ENCODE data around the gene GPR62.
A peak's percentile ranks its signal among the peaks of the same experiment; 100 is the strongest.

GPR62 gene

DNA sequence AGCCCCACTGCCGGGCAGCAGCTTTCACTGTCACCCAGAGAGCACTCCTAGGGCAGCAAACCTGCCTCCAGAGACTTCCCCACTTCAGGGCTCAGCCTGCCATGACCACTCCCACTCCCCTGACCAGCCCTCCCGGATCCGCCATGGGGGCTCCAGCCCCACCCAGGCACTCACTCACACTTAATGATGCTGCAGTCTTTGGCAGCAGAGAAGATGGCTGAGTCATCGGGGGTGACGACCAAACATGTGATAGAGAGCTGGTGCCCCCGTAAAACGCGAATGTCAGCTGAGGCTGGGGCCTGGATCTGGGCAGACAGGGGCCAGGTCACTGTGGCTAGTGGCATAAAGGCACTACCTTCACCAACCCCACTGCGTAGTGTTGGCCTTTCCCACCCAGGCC is 18.2 kb upstream of the GPR62 start:
- no peak overlapping the region for H3K4me3 ChIP-seq (ENCODE audit: low read length)
- no peak for DNase-seq (ENCODE audit: low read depth, low spot score)

DNA sequence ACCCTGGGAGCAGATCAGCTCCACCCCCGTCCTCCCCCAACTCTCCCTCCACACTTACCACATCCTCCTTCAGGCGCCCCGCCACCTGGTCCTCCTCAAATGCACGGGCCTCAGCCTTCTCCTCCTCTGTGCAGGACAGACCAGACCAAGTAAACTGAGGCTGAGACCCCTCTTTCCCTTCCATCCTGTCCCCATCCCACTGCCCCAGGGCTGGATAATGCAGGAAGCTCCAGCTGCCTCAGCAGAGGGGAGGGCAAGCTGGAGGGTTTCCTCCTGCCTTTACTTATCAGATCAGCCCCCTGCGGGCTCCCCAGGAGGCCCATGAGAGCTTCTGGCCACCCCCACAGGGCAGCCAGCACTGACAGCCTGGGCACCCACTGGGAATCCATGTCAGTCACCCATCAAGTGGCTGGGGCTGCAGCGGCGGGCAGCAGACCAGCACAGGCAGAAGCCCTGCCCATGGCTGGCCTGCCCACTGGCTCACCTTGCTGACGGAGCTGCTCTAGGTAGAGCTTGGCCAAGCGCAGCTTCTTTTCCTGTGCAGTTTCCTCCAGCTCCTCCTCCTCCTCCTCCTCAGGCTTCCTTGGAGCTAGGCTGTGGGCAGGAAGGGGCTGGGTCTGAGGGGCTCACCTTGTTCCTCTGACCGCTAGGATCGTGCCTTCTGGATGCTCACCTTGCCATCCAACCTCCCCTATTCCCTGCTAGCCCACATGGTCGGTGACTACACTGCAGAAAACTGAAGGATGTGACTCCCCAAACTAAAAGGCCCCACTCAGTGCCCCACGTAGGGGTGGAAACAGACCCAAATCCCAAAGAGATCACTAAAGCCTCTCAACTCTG is 17.4 kb upstream of the GPR62 start:
- DNase-seq (ENCODE audit: low read depth, low spot score) = no peak
- no peak overlapping the region for H3K4me3 ChIP-seq (ENCODE audit: low read length)

DNA sequence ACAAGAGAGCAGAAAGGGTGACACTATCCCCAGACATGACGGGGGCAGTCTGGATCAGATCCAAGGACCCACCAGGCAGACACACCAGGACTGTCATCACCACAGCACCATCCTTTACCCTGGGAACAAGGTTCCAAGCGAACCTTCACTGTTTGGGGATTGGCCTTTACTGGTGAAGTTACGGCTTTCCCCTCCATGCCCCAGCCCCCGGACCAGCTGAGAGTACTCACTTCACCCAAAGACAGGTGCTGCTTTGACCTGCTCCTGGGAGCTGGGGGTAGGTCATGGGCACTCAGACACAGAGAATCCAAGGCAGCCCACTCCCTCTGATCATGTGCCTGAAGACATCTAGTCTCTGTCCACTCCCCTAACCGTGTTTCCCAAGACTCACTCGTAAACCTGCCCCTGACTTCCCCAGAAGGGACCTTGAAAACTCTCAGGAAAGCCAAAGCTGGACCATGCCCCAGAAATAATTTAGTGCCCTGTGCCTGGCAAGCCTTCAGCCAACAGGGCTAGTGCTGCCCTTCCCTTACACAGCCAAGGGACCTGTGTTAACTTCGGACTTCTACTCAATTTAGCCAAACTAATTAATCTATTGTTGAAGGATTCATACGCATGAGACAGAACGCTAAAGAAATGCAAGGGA is 16.3 kb upstream of the GPR62 start:
- no peak for DNase-seq (ENCODE audit: low read depth, low spot score)
- no peak overlapping the region for H3K4me3 ChIP-seq (ENCODE audit: low read length)

DNA sequence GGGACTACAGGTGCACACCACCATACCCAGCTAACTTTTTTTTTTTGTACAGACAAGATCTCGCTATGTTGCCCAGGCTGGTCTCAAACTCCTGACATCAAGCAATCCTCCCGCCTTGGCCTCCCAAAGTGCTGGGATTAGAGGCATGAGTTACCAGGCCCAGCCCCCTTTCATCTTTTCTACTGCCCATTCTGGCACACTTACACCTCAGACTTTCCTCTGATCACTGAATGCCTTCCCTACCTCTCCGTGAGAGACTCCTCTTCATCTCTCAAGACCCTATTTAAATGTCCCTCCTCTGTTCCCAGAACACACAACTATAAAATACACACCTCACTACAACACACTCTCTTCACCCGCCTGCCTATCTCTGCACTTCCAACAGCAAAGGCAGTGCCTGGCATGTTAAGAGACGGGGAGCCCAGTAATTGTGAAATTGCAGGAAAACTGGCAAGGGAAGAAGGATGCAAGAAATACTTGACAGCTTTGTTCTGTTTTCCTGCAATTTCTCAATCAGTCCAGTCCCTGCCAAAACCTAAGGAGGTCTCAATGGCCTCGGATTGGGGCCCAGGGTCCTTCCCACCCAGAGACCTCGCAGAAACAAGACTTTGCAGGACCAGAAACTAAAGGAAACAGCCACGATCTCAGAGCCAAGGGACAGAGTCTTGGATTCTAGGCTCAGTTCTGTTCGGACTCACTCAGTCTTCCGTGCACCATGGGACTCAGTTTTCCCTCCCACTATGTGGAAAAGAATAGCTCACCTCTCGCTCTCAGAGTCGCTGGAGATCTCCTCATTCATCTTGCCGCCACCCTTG is 14.3 kb upstream of the GPR62 start:
- peak overlapping the region; percentile 88 for H3K4me3 ChIP-seq (ENCODE audit: low read length)
- DNase-seq (ENCODE audit: low read depth, low spot score) = no peak

DNA sequence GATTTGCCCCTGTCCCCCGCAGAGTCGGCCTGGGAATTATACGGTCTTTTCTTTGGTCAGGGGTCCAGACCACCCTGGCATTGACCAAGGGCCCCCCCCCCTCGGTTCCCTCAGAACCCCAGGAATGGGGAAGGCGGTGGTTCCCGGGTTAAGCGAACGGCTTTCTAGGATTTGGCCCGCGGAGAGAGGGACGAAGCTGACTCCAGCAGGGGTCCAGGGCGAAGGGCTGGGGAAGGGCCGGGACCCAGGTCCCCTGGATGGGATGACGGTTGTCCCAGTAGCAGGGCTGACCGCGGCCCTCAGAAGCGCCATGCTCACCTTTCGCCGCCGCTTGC is 13.8 kb upstream of the GPR62 start:
- DNase-seq (ENCODE audit: low read depth, low spot score) = no peak
- H3K4me3 ChIP-seq (ENCODE audit: low read length) = peak overlapping the region; percentile 88

DNA sequence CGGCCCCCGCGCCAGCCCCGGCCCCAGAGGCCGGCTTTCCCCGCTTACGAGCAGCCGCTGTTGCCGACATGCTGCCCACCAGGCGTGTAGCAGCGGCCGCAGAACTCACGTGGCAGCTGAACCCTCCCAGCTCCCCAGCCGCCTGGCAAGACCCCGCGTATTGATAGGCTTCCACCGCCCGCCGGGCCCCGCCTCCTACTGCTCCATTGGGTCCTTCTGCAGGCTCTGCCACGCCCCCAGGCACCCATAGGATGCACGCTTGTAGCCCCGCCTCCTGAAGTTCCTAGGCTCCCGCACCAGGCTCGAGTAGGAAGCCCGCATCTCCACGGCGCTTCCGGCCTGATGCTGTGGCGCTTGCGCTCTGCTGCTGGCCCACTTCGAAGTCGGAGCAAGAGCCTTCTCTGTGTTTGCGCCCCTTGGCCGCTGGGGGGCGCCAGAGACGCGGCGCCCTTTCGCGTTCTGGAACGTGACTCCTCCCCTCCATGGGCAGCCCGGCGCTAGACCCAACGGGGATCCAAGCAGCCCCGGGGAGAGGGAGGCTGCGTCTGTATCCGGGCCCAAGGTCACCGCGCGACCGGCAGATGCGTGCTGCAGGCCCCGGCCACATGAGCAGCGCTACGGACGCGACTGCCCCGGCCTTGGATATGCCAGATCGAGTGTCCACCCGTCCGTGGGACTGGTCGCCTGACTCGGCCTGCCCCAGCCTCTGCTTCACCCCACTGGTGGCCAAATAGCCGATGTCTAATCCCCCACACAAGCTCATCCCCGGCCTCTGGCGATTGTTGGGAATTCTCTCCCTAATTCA is 13.2 kb upstream of the GPR62 start, which contains the start of the genes PARP3 and RRP9:
PARP3 (plus strand) TSS at position 566 of the 805 bp plus-strand sequence. CDS start 993 bp downstream, outside the sequence.
RRP9 (minus strand) TSS at position 107 of the 805 bp plus-strand sequence; CDS start at position 70, 37 bp downstream.
- peak; percentile 99 for DNase-seq (ENCODE audit: low read depth, low spot score)

DNA sequence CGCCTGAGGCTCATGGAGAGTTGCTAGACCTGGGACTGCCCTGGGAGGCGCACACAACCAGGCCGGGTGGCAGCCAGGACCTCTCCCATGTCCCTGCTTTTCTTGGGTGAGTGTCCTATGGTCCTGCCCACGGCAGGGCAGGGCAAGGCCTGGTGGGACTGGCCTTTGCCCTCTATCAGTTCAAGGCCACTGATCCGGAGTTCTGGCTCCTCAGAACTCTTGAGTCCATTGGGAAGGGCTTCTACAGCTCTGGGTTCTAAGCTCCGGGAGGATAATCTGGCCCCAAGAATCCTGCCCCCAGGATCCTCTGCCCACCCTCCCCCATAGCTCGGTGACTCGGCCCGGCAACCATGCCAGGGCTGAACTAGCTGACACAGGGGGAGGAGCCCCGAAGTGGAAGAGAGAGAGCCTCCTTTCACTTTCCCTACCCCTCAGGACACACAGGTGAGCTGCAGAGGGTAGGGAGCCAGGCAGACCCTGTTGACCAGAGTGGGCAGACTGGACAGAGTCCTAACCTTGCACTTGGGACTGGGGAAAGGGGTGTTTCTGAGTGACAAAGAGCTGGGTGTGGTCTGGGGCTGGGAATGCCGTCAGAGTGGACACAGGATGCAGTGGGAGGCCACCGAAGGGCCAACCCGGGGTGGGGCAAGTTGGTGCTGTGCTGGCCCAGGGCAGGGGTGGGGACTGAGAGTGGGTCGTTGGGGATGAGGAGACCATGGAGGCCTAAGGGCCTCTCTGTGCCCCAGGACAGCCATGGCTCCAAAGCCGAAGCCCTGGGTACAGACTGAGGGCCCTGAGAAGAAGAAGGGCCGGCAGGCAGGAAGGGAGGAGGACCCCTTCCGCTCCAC is 12.4 kb upstream of the GPR62 start:
- H3K4me3 ChIP-seq (ENCODE audit: low read length) = peak overlapping the region; percentile 84
- DNase-seq (ENCODE audit: low read depth, low spot score) = no peak

More for the DNA sequence above, 13.2 kb upstream of the GPR62 start, which contains the start of the genes PARP3 and RRP9:
- H3K4me3 ChIP-seq (ENCODE audit: low read length) = peak within 1 kb of the TSS; percentile 88

DNA sequence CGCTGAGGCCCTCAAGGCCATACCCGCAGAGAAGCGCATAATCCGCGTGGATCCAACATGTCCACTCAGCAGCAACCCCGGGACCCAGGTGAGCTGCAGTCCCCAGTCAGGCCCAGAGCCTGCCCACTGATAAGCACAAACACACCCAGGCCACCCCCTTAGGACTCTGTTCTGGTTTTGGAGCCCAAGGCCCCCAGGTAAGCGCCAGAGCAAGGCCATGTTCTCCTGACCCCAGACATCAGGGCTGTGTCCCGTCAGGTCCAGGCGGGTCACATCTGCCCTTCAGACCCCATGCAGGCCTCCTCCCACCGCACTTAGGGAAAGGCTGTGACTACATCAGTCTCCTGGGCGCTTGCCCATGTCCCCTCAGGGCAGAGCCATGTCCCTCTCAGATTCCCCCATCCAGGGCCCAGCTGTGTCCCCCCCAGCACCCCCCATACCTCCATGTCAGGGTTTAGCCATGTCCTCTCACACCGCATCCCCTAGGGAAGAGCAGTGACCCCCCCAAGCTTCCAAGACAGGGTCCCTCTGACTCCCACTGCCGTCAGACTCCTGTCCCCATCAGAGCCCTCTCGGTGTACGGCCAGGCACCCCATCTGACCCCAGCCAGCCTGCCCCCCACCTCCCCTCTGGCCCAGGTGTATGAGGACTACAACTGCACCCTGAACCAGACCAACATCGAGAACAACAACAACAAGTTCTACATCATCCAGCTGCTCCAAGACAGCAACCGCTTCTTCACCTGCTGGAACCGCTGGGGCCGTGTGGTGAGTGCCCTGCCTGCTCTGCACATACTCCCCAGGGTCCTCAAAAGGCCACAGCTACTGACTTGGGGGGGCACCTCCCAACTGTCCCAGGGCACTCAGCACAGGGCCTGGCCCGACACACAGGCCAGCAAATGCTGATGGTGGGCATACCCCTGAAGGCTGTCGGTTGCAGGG is 11.5 kb upstream of the GPR62 start:
- no peak for DNase-seq (ENCODE audit: low read depth, low spot score)
- H3K4me3 ChIP-seq (ENCODE audit: low read length) = no peak overlapping the region

DNA sequence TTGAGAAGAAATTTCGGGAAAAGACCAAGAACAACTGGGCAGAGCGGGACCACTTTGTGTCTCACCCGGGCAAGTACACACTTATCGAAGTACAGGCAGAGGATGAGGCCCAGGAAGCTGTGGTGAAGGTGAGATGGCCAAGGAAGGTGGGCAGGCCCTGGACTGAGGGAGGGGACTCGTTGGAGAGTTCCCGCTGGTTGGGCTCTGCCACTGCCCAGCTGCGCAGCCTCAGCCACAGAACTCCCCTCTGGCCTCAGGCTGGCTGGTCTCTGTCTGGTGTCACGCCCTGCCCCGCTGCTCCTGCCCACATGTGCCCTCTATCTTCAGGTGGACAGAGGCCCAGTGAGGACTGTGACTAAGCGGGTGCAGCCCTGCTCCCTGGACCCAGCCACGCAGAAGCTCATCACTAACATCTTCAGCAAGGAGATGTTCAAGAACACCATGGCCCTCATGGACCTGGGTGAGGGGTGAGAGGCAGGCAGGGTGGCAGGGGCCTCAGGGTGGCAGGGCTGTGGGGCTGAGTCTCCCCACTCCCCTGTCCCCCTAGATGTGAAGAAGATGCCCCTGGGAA is 10.6 kb upstream of the GPR62 start:
- no peak for DNase-seq (ENCODE audit: low read depth, low spot score)
- H3K4me3 ChIP-seq (ENCODE audit: low read length) = no peak overlapping the region

DNA sequence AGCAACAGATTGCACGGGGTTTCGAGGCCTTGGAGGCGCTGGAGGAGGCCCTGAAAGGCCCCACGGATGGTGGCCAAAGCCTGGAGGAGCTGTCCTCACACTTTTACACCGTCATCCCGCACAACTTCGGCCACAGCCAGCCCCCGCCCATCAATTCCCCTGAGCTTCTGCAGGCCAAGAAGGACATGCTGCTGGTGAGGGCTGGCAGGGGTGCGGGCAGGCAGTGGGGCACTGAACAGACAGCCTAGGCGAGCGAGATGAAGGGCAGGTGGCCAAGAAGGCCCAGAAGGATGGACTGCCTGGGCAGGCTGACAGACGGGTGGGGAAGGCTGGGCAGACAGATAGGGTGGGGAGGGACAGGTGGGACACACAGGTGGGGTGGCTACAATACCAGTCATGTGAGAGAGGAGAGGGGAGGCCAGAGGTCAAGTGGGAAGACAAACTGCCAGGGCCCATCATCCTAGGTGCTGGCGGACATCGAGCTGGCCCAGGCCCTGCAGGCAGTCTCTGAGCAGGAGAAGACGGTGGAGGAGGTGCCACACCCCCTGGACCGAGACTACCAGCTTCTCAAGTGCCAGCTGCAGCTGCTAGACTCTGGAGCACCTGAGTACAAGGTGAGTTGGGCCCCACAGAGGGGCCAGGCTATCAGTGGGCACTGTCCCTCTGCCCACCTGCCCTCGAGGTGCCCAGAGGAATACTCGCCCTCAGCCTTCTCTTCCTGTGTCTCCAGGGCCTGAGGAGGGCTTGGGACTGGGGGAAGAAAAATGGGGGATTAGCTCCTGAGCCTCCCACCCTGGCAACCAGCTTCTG is 9.9 kb upstream of the GPR62 start:
- no peak for DNase-seq (ENCODE audit: low read depth, low spot score)
- H3K4me3 ChIP-seq (ENCODE audit: low read length) = no peak overlapping the region

DNA sequence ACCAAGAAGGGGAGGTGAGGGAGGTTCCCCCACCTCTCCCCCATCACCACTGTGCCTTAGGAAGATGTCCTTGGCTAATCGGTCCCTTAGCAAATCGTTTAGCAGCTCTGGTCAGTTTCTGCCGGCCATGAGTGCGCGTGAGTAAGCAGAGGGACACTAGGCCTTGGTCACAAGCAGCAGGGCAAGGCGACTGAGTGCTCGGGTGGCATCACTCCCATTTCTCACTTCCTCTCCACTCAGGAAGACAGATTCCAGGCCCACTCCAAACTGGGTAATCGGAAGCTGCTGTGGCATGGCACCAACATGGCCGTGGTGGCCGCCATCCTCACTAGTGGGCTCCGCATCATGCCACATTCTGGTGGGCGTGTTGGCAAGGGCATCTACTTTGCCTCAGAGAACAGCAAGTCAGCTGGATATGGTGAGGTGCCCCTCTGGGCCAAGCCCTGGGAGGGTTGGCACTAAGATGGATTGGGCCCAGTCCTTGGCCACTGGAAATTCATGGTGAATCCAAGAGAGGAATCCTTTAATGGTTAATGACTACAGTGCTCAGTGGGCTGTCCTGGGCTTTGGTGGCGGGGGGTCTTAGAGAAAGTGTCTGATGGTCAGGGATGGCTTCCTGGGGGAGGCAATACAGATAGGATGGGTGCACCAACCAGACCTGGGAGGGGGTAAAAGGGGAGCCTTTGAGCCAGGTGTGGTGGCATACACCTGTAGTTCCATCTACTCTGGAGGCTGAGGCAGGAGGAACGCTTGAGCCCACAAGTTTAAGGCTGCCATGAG is 9.1 kb upstream of the GPR62 start:
- H3K4me3 ChIP-seq (ENCODE audit: low read length) = no peak overlapping the region
- DNase-seq (ENCODE audit: low read depth, low spot score) = no peak

DNA sequence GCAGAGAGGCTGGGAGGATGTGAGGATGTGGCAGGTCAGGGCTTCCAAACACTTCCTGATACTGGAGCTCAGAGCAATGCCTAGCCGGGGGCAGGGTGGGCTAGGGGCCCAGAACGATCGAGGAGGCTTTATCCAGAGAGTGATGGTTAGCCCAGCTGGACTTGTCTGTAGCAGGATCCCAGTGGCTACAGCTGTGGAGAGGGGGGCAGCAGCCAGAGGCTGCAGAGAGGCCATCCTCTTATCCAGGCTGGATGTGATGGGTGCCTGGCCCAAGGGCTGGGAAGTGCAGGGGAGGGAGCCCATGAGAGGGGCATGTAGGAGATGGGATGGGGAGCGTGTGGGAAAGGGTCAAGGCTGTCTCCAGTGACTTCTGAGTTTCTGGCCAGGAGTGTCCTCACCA is 8.4 kb upstream of the GPR62 start:
- DNase-seq (ENCODE audit: low read depth, low spot score) = no peak
- no peak overlapping the region for H3K4me3 ChIP-seq (ENCODE audit: low read length)

DNA sequence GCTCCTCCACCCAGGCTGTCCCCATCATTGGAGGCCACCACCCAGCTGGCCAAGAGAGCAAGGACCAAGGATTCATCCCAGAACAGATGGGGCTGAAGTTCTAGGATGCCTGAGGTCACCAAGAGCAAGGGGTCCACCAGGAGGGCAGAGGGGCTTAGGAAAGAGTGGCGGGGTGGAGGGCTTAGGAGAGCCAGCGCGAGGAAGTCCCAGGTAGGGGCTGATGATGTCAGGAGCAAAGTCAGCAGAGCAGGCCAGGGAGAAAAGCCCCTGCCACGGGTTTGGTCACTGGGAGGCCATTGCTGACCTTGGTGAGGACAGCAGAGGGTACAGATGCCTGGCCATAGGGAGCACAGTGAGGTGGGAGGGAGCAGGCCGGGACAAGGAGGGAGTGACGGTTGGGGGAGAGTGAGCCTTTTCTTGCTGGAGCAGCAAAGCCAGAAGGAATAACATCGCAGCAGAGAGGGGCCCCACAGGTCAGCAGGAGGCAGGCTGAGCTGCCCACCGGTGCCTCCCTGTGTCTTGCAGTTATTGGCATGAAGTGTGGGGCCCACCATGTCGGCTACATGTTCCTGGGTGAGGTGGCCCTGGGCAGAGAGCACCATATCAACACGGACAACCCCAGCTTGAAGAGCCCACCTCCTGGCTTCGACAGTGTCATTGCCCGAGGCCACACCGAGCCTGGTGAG is 7.8 kb upstream of the GPR62 start:
- DNase-seq (ENCODE audit: low read depth, low spot score) = no peak
- no peak overlapping the region for H3K4me3 ChIP-seq (ENCODE audit: low read length)

DNA sequence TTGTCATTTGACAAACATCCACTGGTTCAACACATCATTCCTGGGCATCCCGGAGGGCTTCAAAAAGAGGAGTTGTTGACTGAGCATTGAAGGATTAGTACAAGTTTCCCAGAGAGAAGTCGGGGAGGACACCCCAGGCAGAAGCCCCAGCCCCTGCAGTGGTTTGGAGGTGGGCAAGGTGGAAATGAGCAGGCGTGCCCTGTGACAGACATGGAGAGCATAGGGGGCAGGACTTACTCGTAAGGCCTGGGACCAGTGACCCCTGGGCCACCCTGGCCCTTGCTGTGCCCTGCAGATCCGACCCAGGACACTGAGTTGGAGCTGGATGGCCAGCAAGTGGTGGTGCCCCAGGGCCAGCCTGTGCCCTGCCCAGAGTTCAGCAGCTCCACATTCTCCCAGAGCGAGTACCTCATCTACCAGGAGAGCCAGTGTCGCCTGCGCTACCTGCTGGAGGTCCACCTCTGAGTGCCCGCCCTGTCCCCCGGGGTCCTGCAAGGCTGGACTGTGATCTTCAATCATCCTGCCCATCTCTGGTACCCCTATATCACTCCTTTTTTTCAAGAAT is 7.1 kb upstream of the GPR62 start:
- no peak overlapping the region for H3K4me3 ChIP-seq (ENCODE audit: low read length)
- DNase-seq (ENCODE audit: low read depth, low spot score) = no peak

Data from Jurkat, Clone E6-1 (cell line).